Peyer's patch (tissue), 4 donors: ENCODE measurements around the gene HTR4. TPM values are rescaled to one million over a fixed set of nuclear protein-coding genes. Genes with fewer than 3 reads are reported as not detected.

ENCODE experiments used
- DNase-seq, 3 donors: peaks; one replicate each; pipeline ENCODE4 v3.0.0-alpha.2; 2017 to 2019
- H3K27ac ChIP-seq, 4 donors: fragments of 200-600 bp; sonication (generic); one replicate each; pipeline ENCODE4 v1.5.1; 2016 to 2019
- H3K27me3 ChIP-seq, 2 donors: fragments of 200-600 bp; sonication (generic); one replicate each; pipeline ENCODE4 v1.5.1; 2019
- H3K36me3 ChIP-seq, 3 donors: fragments of 200-600 bp; sonication (generic); one replicate each; pipeline ENCODE4 v1.5.1; 2016 to 2019
- H3K4me1 ChIP-seq, 4 donors: fragments of 200-600 bp; sonication (generic); one replicate each; pipeline ENCODE4 v1.5.1; 2016 to 2019
- H3K4me3 ChIP-seq, 4 donors: fragments of 200-600 bp; sonication (generic); 1 replicate in 3 of 4; 2 replicates in 1 of 4; pipeline ENCODE4 v1.5.1; 2016 to 2019; ENCODE audit warnings: mild to moderate bottlenecking in 1 of 4
- H3K9me3 ChIP-seq, 4 donors: fragments of 200-600 bp; sonication (generic); one replicate each; pipeline ENCODE4 v1.5.1; 2016 to 2019; ENCODE audit warnings: mild to moderate bottlenecking in 1 of 4
- CTCF ChIP-seq, 6 experiments: fragments of 450-650 bp in 4 of 6; fragments of 200-600 bp in 2 of 6; sonication (generic) in 1 of 6; IDR thresholded peaks; one replicate each; pipeline ENCODE4 v1.5.1; 2017 to 2019; ENCODE audit warnings: antibody characterized with exemption in 6 of 6, mild to moderate bottlenecking in 3 of 6, moderate library complexity in 1 of 6
- POLR2A ChIP-seq, 2 donors: fragments of 450-650 bp; IDR thresholded peaks; one replicate each; pipeline ENCODE4 v1.5.1; 2017; ENCODE audit warnings: antibody characterized with exemption in 2 of 2, mild to moderate bottlenecking in 2 of 2, moderate library complexity in 2 of 2
- total RNA-seq, 4 donors: library from RNA; depleted of rRNA; stranded (reverse); fragments of >200 nt; gene quantifications; one replicate each; pipeline ENCODE4 v1.1.0, GENCODE V29; 2016

Gene HTR4
- total RNA-seq, 4 donors from 2014 or later, result 21.5 to 46.6 (median 44.1) TPM

- TF ChIP-seq POLR2A (IDR thresholded peaks at IDR 0.05) (no peak), CTCF (IDR thresholded peaks at IDR 0.05) (peak in 4 of 6 experiments; percentile 18 to 30 (median 24))
- H3K36me3 ChIP-seq, result no peaks in the 10 kb centered on the region
- H3K4me3 ChIP-seq, result no peak overlapping the region
- H3K27me3 ChIP-seq, result no peaks in the 10 kb centered on the region
- H3K27ac ChIP-seq, result no peak overlapping the region
- no peak for DNase-seq
- H3K4me1 ChIP-seq, result no peaks in the 10 kb centered on the region
- H3K9me3 ChIP-seq, result no peaks in the 10 kb centered on the region
These were observed 197.1 kb downstream of the HTR4 start for GRCh38 chr5:148457183-148457620.

- H3K4me3 ChIP-seq, result no peak overlapping the region
- no peak for DNase-seq
- no peaks in the 10 kb centered on the region for H3K36me3 ChIP-seq
- TF ChIP-seq POLR2A (IDR thresholded peaks at IDR 0.05) (no peak), CTCF (IDR thresholded peaks at IDR 0.05) (no peak)
- no peaks in the 10 kb centered on the region for H3K4me1 ChIP-seq
- no peak overlapping the region for H3K27ac ChIP-seq
- H3K27me3 ChIP-seq, result no peaks in the 10 kb centered on the region
- no peaks in the 10 kb centered on the region for H3K9me3 ChIP-seq
These were observed 199.1 kb downstream of the HTR4 start for GRCh38 chr5:148455185-148455584.

- Histone ChIP-seq H3K9me3 (no peaks in the 10 kb centered on the region), H3K36me3 (no peaks in the 10 kb centered on the region), H3K27me3 (no peaks in the 10 kb centered on the region), H3K27ac (no peak overlapping the region), H3K4me1 (no peaks in the 10 kb centered on the region), H3K4me3 (no peak overlapping the region)
- no peak for DNase-seq
- TF ChIP-seq CTCF (IDR thresholded peaks at IDR 0.05) (no peak), POLR2A (IDR thresholded peaks at IDR 0.05) (no peak)
These were observed 199.8 kb downstream of the HTR4 start for GRCh38 chr5:148454576-148454975.

GRCh38 chr5:148452499-148453193 is 201.7 kb downstream of the HTR4 start:
- Histone ChIP-seq H3K9me3 (no peaks in the 10 kb centered on the region), H3K4me1 (no peaks in the 10 kb centered on the region), H3K36me3 (no peaks in the 10 kb centered on the region), H3K27ac (no peak overlapping the region), H3K4me3 (no peak overlapping the region), H3K27me3 (no peaks in the 10 kb centered on the region)
- TF ChIP-seq CTCF (IDR thresholded peaks at IDR 0.05), result no peak
- no peak for TF ChIP-seq POLR2A (IDR thresholded peaks at IDR 0.05)
- no peak for DNase-seq

- no peaks in the 10 kb centered on the region for H3K9me3 ChIP-seq
- DNase-seq, result no peak
- peaks cover 0 to 5% (median 0%) of the 10 kb centered on the region in 4 donors for H3K4me1 ChIP-seq
- peaks cover 0 to 12% (median 0%) of the 10 kb centered on the region in 3 donors for H3K36me3 ChIP-seq
- H3K27ac ChIP-seq, result peak overlapping the region in 1 of 4 donors; percentile 25
- H3K4me3 ChIP-seq, result no peak overlapping the region
- no peak for TF ChIP-seq POLR2A (IDR thresholded peaks at IDR 0.05)
- no peak for TF ChIP-seq CTCF (IDR thresholded peaks at IDR 0.05)
- no peaks in the 10 kb centered on the region for H3K27me3 ChIP-seq
These were observed 207.7 kb downstream of the HTR4 start for GRCh38 chr5:148446611-148447010.
